Measurements from ENCODE around the gene FOXQ1. TPM values are rescaled to one million over a fixed set of nuclear protein-coding genes. Genes with fewer than 3 reads are reported as not detected.

The FOXQ1 gene
- total and polyA plus RNA-seq, 2 of the 13 experiments (the other 11 are each of a cell fraction or from before 2014, with no cell fraction given), result 35.2 to 39.8 TPM

DNA sequence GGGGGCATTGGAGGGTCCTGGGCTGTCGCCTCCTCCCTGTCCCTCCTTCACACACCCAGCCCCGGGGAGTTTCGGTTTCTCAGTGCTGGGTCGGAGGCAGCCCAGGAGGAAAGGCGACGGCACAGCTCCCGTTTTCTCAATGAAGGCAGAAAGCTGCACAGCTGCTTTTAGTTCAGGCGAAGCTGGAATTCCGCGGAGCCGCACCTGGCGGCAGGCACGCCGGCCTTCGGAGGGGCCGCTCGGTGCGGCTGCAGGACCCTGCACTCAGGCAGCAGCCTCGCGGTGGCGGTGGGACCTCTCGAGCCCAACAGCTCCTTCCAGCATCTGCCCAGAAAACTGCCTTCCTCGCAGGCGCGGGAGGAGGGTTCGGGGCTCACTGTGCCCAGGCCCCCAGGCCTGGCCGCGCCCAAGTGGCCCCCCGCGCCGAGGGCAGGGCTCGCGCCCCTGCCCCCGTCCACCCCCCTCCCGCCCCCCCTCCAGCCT lies 4.6 kb downstream of the FOXQ1 start (continued):
- TF ChIP-seq, protein P1, sequence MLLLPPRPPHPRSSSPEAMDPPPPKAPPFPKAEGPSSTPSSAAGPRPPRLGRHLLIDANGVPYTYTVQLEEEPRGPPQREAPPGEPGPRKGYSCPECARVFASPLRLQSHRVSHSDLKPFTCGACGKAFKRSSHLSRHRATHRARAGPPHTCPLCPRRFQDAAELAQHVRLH (CRISPR knock-in tag; IDR thresholded peaks at IDR 0.05; ENCODE audit: borderline replicate concordance, low read depth), result 0 out of 2 replicates have a peak, but pooled peaks have one; percentile 31
- TF ChIP-seq KAT2B (IDR thresholded peaks at IDR 0.05; ENCODE audit: borderline replicate concordance, low read depth, low read length) (no peak), MZF1 (CRISPR knock-in tag; IDR thresholded peaks at IDR 0.05; ENCODE audit: borderline replicate concordance) (no peak), NFRKB (IDR thresholded peaks at IDR 0.05) (no peak), ZC3H4 (CRISPR knock-in tag; IDR thresholded peaks at IDR 0.05; ENCODE audit: borderline replicate concordance) (0 out of 2 replicates have a peak, but pooled peaks have one; percentile 48), RBM39 (IDR thresholded peaks at IDR 0.05; ENCODE audit: low read depth, low read length, poor library complexity, severe bottlenecking) (peak; percentile 80), DMAP1 (CRISPR knock-in tag; IDR thresholded peaks at IDR 0.05) (peak; percentile 34; the same call in 1 of the 2 replicates), NAIF1 (CRISPR knock-in tag; IDR thresholded peaks at IDR 0.05; ENCODE audit: borderline replicate concordance) (no peak), ZNF230 (CRISPR knock-in tag; IDR thresholded peaks at IDR 0.05) (0 out of 2 replicates have a peak, but pooled peaks have one; percentile 27), ZNF513 (CRISPR knock-in tag; conservative IDR thresholded peaks at IDR 0.05) (no peak), MTA1 (CRISPR knock-in tag; IDR thresholded peaks at IDR 0.05; ENCODE audit: borderline replicate concordance) (peak; percentile 63; the same call in 1 of the 2 replicates), NR2F6 (IDR thresholded peaks at IDR 0.05) (no peak), NR2F6 (CRISPR knock-in tag; IDR thresholded peaks at IDR 0.05) (no peak), ZBTB7B (CRISPR knock-in tag; IDR thresholded peaks at IDR 0.05) (peak; percentile 41; the same call in 1 of the 2 replicates), SOX13 (IDR thresholded peaks at IDR 0.05) (no peak), SOX13 (CRISPR knock-in tag; conservative IDR thresholded peaks at IDR 0.05 in 1 of 2, IDR thresholded peaks at IDR 0.05 in 1 of 2) (no peak; a peak in 1 of 4 replicates), ZBTB3 (CRISPR knock-in tag; IDR thresholded peaks at IDR 0.05; ENCODE audit: borderline replicate concordance, low read depth) (no peak), SNAI1 (CRISPR knock-in tag; IDR thresholded peaks at IDR 0.05; ENCODE audit: borderline replicate concordance) (peak; percentile 83; the same call in 1 of the 2 replicates), JDP2 (CRISPR knock-in tag; IDR thresholded peaks at IDR 0.05; ENCODE audit: borderline replicate concordance) (no peak), PLRG1 (conservative IDR thresholded peaks at IDR 0.05) (no peak), ZNF670 (CRISPR knock-in tag; IDR thresholded peaks at IDR 0.05; ENCODE audit: borderline replicate concordance) (no peak), ADNP (CRISPR knock-in tag; IDR thresholded peaks at IDR 0.05) (no peak), ZNF605 (CRISPR knock-in tag; IDR thresholded peaks at IDR 0.05) (no peak; the same call in 1 of the 2 replicates), SIN3B (IDR thresholded peaks at IDR 0.05; ENCODE audit: low read length) (no peak)
- TF ChIP-seq, protein P2, sequence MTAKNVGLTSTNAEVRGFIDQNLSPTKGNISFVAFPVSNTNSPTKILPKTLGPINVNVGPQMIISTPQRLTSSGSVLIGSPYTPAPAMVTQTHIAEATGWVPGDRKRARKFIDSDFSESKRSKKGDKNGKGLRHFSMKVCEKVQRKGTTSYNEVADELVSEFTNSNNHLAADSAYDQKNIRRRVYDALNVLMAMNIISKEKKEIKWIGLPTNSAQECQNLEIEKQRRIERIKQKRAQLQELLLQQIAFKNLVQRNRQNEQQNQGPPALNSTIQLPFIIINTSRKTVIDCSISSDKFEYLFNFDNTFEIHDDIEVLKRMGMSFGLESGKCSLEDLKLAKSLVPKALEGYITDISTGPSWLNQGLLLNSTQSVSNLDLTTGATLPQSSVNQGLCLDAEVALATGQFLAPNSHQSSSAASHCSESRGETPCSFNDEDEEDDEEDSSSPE (CRISPR knock-in tag; IDR thresholded peaks at IDR 0.05), result no peak
- TF ChIP-seq, protein P3, sequence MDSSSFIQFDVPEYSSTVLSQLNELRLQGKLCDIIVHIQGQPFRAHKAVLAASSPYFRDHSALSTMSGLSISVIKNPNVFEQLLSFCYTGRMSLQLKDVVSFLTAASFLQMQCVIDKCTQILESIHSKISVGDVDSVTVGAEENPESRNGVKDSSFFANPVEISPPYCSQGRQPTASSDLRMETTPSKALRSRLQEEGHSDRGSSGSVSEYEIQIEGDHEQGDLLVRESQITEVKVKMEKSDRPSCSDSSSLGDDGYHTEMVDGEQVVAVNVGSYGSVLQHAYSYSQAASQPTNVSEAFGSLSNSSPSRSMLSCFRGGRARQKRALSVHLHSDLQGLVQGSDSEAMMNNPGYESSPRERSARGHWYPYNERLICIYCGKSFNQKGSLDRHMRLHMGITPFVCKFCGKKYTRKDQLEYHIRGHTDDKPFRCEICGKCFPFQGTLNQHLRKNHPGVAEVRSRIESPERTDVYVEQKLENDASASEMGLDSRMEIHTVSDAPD (CRISPR knock-in tag; IDR thresholded peaks at IDR 0.05), result no peak
- TF ChIP-seq, protein P4, sequence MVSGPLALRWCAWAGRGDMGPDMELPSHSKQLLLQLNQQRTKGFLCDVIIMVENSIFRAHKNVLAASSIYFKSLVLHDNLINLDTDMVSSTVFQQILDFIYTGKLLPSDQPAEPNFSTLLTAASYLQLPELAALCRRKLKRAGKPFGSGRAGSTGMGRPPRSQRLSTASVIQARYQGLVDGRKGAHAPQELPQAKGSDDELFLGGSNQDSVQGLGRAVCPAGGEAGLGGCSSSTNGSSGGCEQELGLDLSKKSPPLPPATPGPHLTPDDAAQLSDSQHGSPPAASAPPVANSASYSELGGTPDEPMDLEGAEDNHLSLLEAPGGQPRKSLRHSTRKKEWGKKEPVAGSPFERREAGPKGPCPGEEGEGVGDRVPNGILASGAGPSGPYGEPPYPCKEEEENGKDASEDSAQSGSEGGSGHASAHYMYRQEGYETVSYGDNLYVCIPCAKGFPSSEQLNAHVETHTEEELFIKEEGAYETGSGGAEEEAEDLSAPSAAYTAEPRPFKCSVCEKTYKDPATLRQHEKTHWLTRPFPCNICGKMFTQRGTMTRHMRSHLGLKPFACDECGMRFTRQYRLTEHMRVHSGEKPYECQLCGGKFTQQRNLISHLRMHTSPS (CRISPR knock-in tag; IDR thresholded peaks at IDR 0.05; ENCODE audit: low read depth), result no peak
